Gastrocnemius medialis (tissue), 4 donors: ENCODE results near the gene ESR1.

ENCODE experiments used
- CTCF ChIP-seq, 5 experiments: fragments of 450-650 bp in 3 of 5; fragments of 200-600 bp in 2 of 5; sonication (generic) in 2 of 5; IDR thresholded peaks in 4 of 5; conservative IDR thresholded peaks in 1 of 5; 1 replicate in 4 of 5; 2 replicates in 1 of 5; pipeline ENCODE4 v1.5.1; 2016 to 2019; ENCODE audit warnings: antibody characterized with exemption in 5 of 5, mild to moderate bottlenecking in 3 of 5, moderate library complexity in 3 of 5
- POLR2A ChIP-seq, 2 donors: fragments of 450-650 bp; IDR thresholded peaks; one replicate each; pipeline ENCODE4 v1.6.1; 2017; ENCODE audit warnings: antibody characterized with exemption in 2 of 2, mild to moderate bottlenecking in 2 of 2, moderate library complexity in 2 of 2

GRCh38 chr6:152136449-152136825, 329.0 kb downstream of the ESR1 start:
- TF ChIP-seq POLR2A (IDR thresholded peaks at IDR 0.05) (no peak), CTCF (IDR thresholded peaks at IDR 0.05 in 4 of 5, conservative IDR thresholded peaks at IDR 0.05 in 1 of 5) (no peak)
